HFF-Myc (cell line): Measurements from ENCODE around the gene DDX20.

Experiments used
- DNase-seq: peaks from one replicate; pipeline ENCODE4 v3.0.0-alpha.2; 2011; ENCODE audit warnings: low read depth; ENCODE audit errors: extremely low read depth
- H3K4me3 ChIP-seq: replicated peaks from 2 replicates; pipeline ENCODE4 v1.5.1; 2011; ENCODE audit warnings: low read depth, mild to moderate bottlenecking, control low read depth, low read length
- CTCF ChIP-seq: IDR thresholded peaks from 2 replicates; pipeline ENCODE4 v1.5.1; 2012; ENCODE audit warnings: mild to moderate bottlenecking, low read depth, low read length, control low read depth; ENCODE audit errors: missing control alignments

The DDX20 gene

GRCh38 chr1:111814642-111815041 is 58.9 kb downstream of the DDX20 start:
- H3K4me3 ChIP-seq, result no peak overlapping the region
- TF ChIP-seq CTCF, result no peak
- no peak for DNase-seq
